Kidney tubule cell (primary cell): ENCODE data around the gene DLGAP4.
"Not testable (repeated sequence)": the region's sequence is repeated elsewhere in the genome, so short reads cannot be mapped to it uniquely, and the experiment has no call there.

Experiments used
- DNase-seq: peaks from one replicate; pipeline ENCODE4 v3.0.0-alpha.2; 2018; ENCODE audit warnings: low spot score

The DLGAP4 gene

GRCh38 chr20:36355469-36356171 is 49.5 kb downstream of the DLGAP4 start:
- DNase-seq: no peak

DNA sequence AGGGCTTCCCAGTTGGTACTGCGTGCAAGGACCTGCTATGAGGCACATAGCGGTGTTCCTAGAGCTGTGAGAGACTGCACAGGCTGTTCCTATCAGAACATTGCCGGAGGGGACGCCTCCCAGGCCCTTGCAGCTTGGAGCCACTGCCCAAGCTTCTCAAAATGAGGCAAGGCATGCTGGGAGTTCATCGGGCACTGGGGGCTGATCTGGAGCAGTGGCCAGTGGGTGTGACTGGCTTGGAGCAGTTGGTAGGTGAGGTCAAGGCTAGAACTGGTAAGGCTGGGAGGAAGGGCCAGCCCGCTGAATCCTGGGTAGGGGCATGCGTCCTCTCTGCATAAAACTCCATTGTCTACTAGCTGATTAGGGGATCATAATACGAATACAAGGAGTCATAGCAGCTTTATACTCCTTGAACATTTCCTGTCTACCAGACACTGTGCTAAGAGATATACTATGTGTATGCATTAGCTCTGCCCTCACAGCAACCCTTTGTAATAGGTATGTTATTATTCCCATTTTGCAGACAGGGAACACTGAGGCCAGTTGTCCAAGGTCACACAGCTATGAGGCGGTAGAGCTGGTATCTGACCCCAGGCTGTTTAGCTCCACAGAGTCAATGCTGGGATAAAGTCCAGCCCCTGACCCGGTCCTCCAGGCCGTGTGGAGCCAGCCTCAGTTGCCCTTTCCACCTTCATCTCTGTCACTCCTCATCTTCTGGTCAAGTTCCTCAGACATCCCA is 53.7 kb downstream of the DLGAP4 start:
- DNase-seq: no peak

DNA sequence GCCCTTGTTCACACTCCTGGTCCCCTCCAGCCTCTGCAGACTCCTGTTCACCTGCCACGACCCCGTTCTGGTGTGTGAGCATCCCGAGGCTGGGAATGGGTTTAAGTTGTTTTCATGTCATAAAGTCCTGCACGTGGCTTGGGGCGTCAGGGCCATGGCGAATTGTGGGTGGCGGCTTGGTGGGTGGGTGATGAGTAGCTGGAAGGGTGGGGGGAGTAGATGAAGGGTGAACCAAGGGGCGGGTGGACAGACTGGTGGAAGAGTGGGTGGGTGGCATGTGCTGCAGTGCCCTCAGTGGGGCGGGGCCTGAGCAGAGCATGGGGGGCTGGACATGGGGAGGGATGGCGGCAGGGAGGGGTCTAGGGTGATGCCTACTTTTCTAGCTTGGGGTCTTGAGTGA is 54.3 kb downstream of the DLGAP4 start:
- DNase-seq: no peak

- no peak for DNase-seq
Observed at GRCh38 chr20:36361406-36361805, 55.3 kb downstream of the DLGAP4 start.

DNA sequence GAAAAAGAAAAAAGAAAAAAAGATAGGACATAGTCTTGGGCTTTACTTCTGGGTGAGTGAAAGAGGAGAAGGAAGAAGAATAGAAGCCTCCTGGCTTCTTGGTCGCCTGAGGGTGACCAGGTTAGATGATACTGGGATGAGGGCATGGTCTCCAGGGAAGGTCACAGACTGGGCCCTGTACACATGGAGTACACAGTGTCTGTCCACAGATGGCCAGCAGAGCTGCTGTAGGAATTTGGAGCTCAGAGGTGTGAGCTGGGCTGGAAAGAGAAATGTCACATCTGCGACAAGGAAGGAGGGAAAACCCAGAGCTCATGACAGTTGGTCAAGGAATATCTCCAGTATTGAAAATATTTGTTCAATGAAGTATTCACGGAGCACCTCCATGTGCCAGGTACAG is 56.1 kb downstream of the DLGAP4 start:
- DNase-seq: no peak

DNA sequence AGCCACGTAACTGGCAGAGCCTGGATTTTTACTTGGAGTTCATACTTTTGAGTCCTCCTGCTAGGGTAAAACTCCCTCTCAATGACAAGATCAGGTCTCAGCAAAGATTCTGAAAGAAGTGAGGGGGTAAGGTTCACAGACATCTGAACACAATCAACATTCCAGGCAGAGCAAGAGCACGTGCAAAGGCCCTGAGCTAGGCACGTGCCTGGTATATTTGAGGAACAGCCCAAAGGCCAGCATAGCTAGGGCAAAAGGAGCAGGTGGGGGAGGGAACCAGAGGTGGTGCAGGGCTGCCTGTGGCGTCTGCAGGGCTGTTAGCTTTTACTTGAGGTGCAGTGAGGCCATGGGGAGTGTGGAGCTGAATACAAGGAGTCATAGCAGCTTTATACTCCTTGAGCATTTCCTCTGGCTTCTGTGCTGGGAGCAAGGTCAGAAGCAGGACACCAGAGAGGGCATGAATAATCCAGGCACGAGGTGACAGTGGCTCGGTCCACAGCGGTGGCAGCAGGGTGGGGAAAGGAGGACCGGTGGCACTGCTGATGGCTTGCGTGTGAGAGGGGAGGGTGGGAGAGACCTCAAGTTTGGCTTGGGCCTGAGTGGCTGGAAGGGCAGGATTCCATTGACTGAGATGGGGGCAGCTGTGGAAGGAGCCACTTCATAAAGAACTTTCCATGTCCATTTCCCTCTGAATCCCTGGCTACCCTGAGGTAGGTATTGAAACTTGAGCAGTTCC is 57.0 kb downstream of the DLGAP4 start:
- no peak for DNase-seq

- DNase-seq: no peak
Observed at GRCh38 chr20:36364506-36364905, 58.4 kb downstream of the DLGAP4 start.

GRCh38 chr20:36366623-36367369 is 60.7 kb downstream of the DLGAP4 start:
- no peak for DNase-seq

- no peak for DNase-seq
Observed at GRCh38 chr20:36367370-36367745, 61.2 kb downstream of the DLGAP4 start.

GRCh38 chr20:36367907-36368799 is 62.0 kb downstream of the DLGAP4 start:
- no peak for DNase-seq

GRCh38 chr20:36368869-36369268 is 62.7 kb downstream of the DLGAP4 start:
- DNase-seq: no peak

GRCh38 chr20:36369739-36370138 is 63.6 kb downstream of the DLGAP4 start:
- DNase-seq: no peak

- no peak for DNase-seq
Observed at GRCh38 chr20:36370991-36371790, 65.1 kb downstream of the DLGAP4 start.

- no peak for DNase-seq
Observed at GRCh38 chr20:36372666-36373065, 66.5 kb downstream of the DLGAP4 start.

GRCh38 chr20:36373089-36373488 is 67.0 kb downstream of the DLGAP4 start:
- no peak for DNase-seq

DNA sequence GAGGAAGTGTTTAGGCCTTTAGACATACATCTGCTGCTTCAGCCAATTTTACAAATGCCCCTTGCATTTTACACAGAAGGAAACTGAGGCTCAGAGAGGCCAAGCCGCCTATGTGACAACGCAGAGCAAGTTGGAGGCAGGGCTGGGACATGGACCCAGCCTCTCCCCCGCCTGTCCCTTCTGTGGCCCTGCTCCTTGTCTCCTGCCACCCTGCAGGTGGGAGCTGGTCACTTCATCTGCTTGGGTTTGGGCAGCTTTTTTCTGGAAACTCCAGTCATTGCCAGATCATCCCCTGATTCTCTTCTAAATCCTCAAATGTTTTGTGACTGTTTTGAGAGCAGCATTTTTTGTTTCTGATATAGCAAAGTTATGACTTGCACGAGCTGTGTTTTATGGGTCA is 68.9 kb downstream of the DLGAP4 start:
- DNase-seq: no peak

GRCh38 chr20:36377348-36378326 is 71.5 kb downstream of the DLGAP4 start:
- DNase-seq: no peak

DNA sequence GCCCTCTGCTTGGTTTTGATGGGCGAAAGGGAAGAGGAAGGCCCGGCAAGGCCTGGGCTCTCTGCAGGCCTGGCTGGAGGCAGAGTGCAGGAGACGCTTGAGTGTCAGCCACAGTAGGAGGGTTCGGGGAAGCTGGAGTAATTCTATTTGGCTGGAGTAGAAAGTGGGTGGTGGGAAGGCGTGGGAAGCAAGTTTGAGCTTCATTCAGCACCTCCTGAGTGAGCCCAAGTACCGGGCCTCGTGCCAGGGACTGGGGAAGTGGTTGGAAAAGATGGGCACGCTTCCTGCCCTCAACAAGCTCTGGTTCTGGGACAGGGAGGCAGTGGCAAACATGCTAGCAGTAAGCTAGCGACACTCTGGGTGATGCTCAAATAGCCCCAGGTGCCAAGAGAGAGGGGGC is 72.5 kb downstream of the DLGAP4 start:
- DNase-seq: no peak

DNA sequence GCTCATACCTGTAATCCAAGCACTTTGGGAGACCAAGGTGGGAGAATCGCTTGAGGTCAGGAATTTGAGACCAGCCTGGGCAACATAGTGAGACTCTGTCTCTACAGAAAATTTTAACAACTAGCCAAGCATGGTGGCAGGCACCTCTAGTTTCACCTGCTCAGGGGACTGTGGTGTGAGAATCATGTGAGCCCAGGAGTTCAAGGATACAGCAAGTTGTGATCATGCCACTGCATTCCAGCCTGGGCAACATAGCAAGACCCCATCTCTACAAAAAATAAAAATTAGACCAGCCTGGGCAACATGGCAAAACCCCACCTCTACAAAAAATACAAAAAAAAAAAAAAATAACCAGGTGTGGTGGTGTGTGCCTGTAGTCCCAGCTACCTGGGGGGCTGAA is 73.8 kb downstream of the DLGAP4 start:
- DNase-seq: not testable (repeated sequence)
